CD4-positive, alpha-beta T cell (primary cell): ENCODE results near the gene NOTCH3. TPM values are rescaled to one million over a fixed set of nuclear protein-coding genes. Genes with fewer than 3 reads are reported as not detected.

Experiments used
- ATAC-seq: fragments of 200-7000 bp; cut with Tn5 transposase; one replicate; pipeline ENCODE4 v1.10.0; 2022; ENCODE audit warnings: mild to moderate bottlenecking; ENCODE audit not compliant: poor library complexity
- CTCF ChIA-PET: fragments of 350-600 bp; sonication (Branson Sonifier 250); formaldehyde crosslinking; loops from one replicate; lab custom pipeline; 2021; ENCODE audit warnings: antibody characterized with exemption, inconsistent platforms; lab: Charles Lee
- POLR2A ChIA-PET: fragments of 350-600 bp; sonication (Branson Sonifier 250); formaldehyde crosslinking; loops from one replicate; lab custom pipeline; 2021; ENCODE audit warnings: antibody characterized with exemption, inconsistent platforms; lab: Charles Lee
- DNase-seq, 14 experiments: peaks; one replicate each; pipeline ENCODE4 v3.0.0-alpha.2; 2013 to 2020; ENCODE audit warnings: mixed read lengths in 2 of 14
- H3K27ac ChIP-seq, 2 donors: one replicate each; pipeline versions ENCODE4 v1.5.1 to v1.7.0; 2013; ENCODE audit warnings: low read length in 2 of 2, low read depth in 1 of 2, mild to moderate bottlenecking in 1 of 2
- H3K27me3 ChIP-seq, 2 experiments: 1 replicate in 1 of 2; 2 replicates in 1 of 2; pipeline versions ENCODE4 v1.6.1 to v1.7.0; 2013; ENCODE audit warnings: low read length in 2 of 2, control low read depth in 1 of 2, mild to moderate bottlenecking in 1 of 2, moderate library complexity in 1 of 2; ENCODE audit not compliant: insufficient read depth in 2 of 2, control insufficient read depth in 1 of 2
- H3K36me3 ChIP-seq: one replicate; pipeline ENCODE4 v1.6.1; 2013; ENCODE audit warnings: low read length, control low read depth; ENCODE audit not compliant: insufficient read depth
- H3K4me1 ChIP-seq: one replicate; pipeline ENCODE4 v1.6.1; 2013; ENCODE audit warnings: low read length, control low read depth; ENCODE audit not compliant: insufficient read depth
- H3K4me3 ChIP-seq: one replicate; pipeline ENCODE4 v1.5.1; 2013; ENCODE audit warnings: mild to moderate bottlenecking, low read length, moderate library complexity
- H3K9me3 ChIP-seq, 2 experiments: 1 replicate in 1 of 2; 2 replicates in 1 of 2; pipeline versions ENCODE4 v1.6.1 to v1.7.0; 2013; ENCODE audit warnings: low read length in 2 of 2, mild to moderate bottlenecking in 2 of 2, control low read depth in 1 of 2, moderate library complexity in 1 of 2; ENCODE audit not compliant: control insufficient read depth in 1 of 2, insufficient read depth in 1 of 2
- H3K27ac Mint-ChIP-seq: one replicate; pipeline ENCODE4 v1.8.0; 2020; ENCODE audit warnings: mixed read lengths
- H3K27me3 Mint-ChIP-seq: one replicate; pipeline ENCODE4 v1.8.0; 2021; ENCODE audit warnings: mixed read lengths
- H3K36me3 Mint-ChIP-seq: one replicate; pipeline ENCODE4 v1.8.0; 2021; ENCODE audit warnings: low read depth, mixed read lengths
- H3K4me1 Mint-ChIP-seq: one replicate; pipeline ENCODE4 v1.8.0; 2021; ENCODE audit warnings: low read depth, mixed read lengths
- H3K4me3 Mint-ChIP-seq: one replicate; pipeline ENCODE4 v1.8.0; 2020; ENCODE audit warnings: mild to moderate bottlenecking, mixed read lengths
- H3K9me3 Mint-ChIP-seq: one replicate; pipeline ENCODE4 v1.8.0; 2020; ENCODE audit warnings: mixed read lengths
- CTCF ChIP-seq: fragments of 200-600 bp; IDR thresholded peaks from one replicate; pipeline ENCODE4 v1.8.0; 2022; ENCODE audit warnings: antibody characterized with exemption, mild to moderate bottlenecking
- intact Hi-C, 2 experiments: fragments of 100-400 bp; cut with DNase I in 1 of 2; cut with micrococcal nuclease in 1 of 2; formaldehyde crosslinking; loops; one replicate each; pipeline versions ENCODE4 v1.15.1 to v1.9.0; 2023 to 2025; cut with DNase I, micrococcal nuclease
- total RNA-seq, 174 experiments: library from RNA in 2 of 174; stranded (reverse) in 2 of 174; gene quantifications; one replicate each; pipeline ENCODE4 v1.2.3 and lab custom pipeline; 2021 to 2026

Gene NOTCH3
- total RNA-seq, 2 experiments from 2014 or later: not detected

GRCh38 chr19:15210323-15210781 is 9.6 kb upstream of the NOTCH3 start:
- no peaks in the 10 kb centered on the region for H3K4me1 Mint-ChIP-seq
- ATAC-seq: no peak
- Histone ChIP-seq H3K27ac (no peak overlapping the region), H3K27me3 (no peaks in the 10 kb centered on the region), H3K9me3 (no peaks in the 10 kb centered on the region), H3K4me1 (no peaks in the 10 kb centered on the region), H3K36me3 (no peaks in the 10 kb centered on the region), H3K4me3 (no peak overlapping the region)
- H3K27ac Mint-ChIP-seq: no peak overlapping the region
- peak in 2 of 14 experiments; percentile 65 to 76 for DNase-seq
- intact Hi-C loops: no loop called here
- ChIA-PET POLR2A (no interaction called here), CTCF (interaction anchor here (1.0 kb wide), 1 partner anchor 88 kb away, joined by 3 read pairs; no protein-coding TSS in a partner anchor)
- no peak overlapping the region for H3K4me3 Mint-ChIP-seq
- no peaks in the 10 kb centered on the region for H3K36me3 Mint-ChIP-seq
- peaks cover 10% of the 10 kb centered on the region for H3K27me3 Mint-ChIP-seq
- no peaks in the 10 kb centered on the region for H3K9me3 Mint-ChIP-seq
- TF ChIP-seq CTCF: no peak

- TF ChIP-seq CTCF: no peak
- CTCF ChIA-PET: no interaction called here
- Histone ChIP-seq H3K4me1 (peaks cover 11% of the 10 kb centered on the region), H3K27me3 (peaks cover 37 to 43% of the 10 kb centered on the region in 2 experiments), H3K27ac (no peak overlapping the region), H3K9me3 (peaks cover 0 to 10% of the 10 kb centered on the region in 2 experiments), H3K4me3 (no peak overlapping the region), H3K36me3 (no peaks in the 10 kb centered on the region)
- Mint-ChIP-seq H3K4me1 (peaks cover 19% of the 10 kb centered on the region), H3K4me3 (peak overlapping the region; percentile 66), H3K27me3 (peaks cover 65% of the 10 kb centered on the region), H3K27ac (no peak overlapping the region), H3K9me3 (no peaks in the 10 kb centered on the region), H3K36me3 (no peaks in the 10 kb centered on the region)
- no peak for ATAC-seq
- DNase-seq: no peak
- intact Hi-C loops: no loop called here
- POLR2A ChIA-PET: no interaction called here
Observed at GRCh38 chr19:15201374-15202023, 704 bp upstream of the NOTCH3 start.

GRCh38 chr19:15199661-15200552 is 888 bp downstream of the NOTCH3 start:
- peaks cover 17% of the 10 kb centered on the region for H3K4me1 ChIP-seq
- Mint-ChIP-seq H3K4me3 (peak overlapping the region; percentile 83), H3K4me1 (peaks cover 24% of the 10 kb centered on the region), H3K9me3 (no peaks in the 10 kb centered on the region), H3K36me3 (no peaks in the 10 kb centered on the region), H3K27ac (no peak overlapping the region), H3K27me3 (peaks cover 66% of the 10 kb centered on the region)
- ATAC-seq (peak; percentile 36), DNase-seq (no peak)
- CTCF ChIA-PET: no interaction called here
- intact Hi-C loops: no loop called here
- no peak overlapping the region for H3K27ac ChIP-seq
- H3K4me3 ChIP-seq: peak overlapping the region; percentile 29
- TF ChIP-seq CTCF: no peak
- peaks cover 0 to 10% of the 10 kb centered on the region in 2 experiments for H3K9me3 ChIP-seq
- no peaks in the 10 kb centered on the region for H3K36me3 ChIP-seq
- H3K27me3 ChIP-seq: peaks cover 47 to 58% of the 10 kb centered on the region in 2 experiments
- POLR2A ChIA-PET: interaction anchor here (0.6 kb wide), 1 partner anchor 1685 kb away, joined by 5 read pairs; no protein-coding TSS in a partner anchor
